HG02852 (cell line): ENCODE measurements around the gene AGK.
"Not testable (repeated sequence)": the region's sequence is repeated elsewhere in the genome, so short reads cannot be mapped to it uniquely, and the experiment has no call there.

ENCODE experiments used
- ATAC-seq: cut with Tn5 transposase; IDR thresholded peaks from one replicate; pipeline ENCODE4 v1.9.1; 2021; ENCODE audit warnings: mild to moderate bottlenecking, moderate library complexity; ENCODE audit not compliant: unreplicated experiment

Gene AGK

DNA sequence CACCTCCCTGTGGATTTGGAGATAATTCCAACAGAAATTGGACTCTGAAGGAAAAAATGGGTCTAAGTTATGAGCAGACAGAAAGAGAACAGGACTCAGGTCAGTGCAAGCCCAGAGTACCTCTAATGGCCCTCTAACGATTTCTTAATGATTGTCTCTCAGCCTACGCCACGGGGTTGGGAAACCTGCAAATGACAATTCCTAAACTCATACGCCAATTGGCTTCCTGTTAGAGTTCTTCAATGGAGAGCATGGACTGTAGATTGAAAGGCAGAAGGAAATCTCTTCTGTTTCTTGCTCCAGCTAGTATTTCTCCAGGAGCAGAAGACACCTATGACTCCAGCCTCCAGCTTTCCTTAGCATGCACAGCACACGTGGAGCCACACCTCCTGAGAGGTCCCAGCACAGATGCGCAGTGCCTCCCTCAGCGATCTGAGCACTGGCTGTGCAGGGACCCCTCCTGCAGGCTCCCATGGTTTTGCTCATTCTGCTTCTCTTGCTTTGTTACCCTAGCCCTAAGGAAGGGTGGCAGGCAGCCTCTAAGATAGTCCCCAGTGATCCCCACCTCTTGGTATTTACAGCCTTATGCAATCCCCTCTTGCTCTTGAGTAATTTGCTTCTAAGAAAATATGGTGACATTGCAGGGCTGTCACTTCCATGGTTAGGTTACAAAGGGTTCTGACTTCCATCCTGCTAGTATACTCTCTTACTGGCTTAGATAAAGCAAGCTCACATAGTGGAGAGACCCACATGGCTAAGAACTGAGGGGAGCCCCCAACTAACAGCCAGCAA lies 120.7 kb downstream of the AGK start:
- no peak for ATAC-seq

DNA sequence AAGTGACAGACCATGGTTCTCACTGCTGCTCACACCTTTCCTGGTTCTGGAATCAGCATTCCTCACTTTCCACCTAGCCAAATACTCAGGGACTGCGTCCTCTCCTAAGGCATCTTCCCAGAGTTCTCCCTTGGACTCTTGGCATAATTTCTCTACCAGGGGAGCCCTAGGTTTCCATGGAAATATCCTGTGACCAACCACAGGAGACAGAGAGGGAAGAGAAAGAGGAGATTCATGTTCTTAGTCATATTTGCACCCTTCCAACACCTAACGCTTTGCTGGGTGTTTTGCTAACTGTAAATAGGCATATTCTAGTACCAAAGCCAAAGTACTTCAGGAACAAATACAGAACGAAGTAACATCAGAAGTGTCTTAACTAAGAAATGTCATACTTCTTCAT lies 122.1 kb downstream of the AGK start:
- no peak for ATAC-seq

DNA sequence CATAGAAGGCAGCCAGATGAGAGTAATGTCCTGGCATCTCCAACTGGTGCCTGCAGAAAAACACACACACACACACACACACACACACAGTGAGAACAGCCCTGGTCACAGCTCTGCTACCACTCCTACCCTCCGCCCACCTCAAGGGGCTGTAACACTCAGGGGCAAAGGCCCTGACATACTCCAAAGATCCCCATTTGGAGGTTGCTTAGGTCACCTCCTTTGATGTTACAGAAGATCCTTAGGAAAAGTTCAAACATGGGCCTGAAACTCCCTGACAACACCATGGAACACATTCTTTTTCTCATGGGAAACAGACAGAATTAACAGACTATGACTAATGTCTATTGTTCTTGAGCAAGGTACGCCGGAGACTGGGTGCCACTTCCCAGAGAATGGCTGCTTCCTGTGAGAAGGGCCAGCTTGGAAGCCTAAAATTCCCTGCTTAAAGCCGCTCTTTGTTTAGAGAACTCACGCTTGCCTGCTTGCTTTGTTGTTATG lies 123.0 kb downstream of the AGK start:
- ATAC-seq: no peak

DNA sequence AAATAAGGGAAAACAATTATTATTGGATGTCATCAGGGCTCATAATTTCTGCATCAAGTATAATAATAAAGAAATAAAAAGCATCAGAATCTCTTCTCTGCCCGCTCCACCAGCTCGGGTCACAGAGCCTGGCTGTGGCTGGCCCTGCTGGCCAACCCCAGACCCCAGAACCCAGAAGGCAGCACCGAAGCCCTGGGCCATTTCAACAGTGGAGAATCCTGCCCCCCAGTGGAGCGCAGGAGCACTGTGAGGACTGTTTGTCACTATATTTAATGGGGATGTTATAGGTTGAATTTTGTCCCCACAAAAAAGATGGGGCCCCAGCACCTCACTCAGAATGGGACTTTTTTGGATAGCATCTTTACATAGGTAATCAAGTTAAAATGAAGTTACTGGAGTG lies 123.5 kb downstream of the AGK start:
- no peak for ATAC-seq

DNA sequence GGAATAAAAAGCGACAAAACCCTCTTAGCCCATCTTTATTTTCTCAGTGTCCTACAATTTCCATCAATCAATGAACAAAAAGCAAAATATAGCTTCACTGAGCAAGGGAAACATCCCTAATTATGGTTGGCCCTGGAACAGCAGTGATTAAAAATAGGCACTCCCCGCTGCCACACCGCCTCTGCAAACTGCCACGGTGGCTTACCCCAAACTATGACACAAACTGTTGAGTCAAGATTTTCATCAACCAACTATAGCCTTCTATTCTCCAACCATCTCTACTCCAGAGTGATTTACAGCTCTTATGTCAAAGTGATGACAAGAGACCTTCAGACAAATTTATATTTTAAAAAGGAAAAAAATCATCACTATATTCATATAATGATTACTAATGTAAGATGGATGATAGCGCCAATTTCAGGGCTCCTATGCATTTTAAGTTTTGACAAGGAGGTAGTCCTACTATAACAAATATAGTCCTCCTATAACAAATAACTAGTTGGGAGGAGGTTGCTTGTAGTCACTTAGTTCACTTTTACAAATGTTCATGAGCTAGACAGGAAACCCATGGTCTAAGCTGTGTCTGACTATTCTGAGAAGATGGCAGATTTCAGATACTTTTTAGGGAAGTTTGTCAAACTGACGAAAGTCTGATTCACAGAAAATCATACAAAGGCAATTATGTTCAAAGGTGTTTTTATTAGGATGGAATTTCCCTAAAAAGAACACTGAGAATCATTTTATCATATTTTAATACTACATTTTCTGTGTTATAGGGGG lies 124.4 kb downstream of the AGK start:
- no peak for ATAC-seq

DNA sequence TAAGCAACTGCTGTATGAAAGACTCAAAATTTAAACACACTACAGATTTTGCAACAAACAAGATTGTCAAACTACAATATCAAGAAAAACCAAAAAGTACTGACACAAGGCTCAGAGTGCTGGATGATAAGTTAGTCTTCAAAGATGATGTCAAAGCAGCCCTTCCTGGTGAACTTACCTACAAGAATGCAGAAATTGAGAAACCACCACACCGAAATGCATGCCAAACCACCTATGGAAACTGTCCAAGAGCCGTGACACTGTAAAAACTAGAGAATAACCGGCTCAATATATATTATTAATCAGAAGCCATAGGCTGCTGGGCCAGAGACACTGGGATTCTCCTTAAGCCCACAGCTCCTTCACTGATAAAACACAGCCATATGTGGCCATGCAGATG lies 125.4 kb downstream of the AGK start:
- no peak for ATAC-seq

DNA sequence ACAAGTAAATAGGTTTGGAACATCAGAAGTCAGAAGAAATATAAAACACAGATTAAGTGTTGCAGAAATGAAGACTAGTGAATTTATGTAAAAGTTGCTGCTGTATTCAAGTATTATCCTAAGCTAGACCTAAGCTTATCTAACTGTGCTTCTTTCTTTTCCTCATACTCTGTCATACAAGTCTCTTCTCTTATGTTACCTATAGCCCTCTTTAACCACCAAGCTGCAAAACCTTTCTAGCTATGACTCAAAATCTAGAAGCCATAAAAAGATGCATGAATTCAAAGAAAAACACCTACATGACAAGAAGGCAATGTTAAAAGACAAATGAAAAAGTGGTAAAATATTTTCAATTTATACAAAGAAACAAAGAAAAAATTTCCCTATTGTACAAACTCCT lies 127.8 kb downstream of the AGK start:
- peak; percentile 88 for ATAC-seq

DNA sequence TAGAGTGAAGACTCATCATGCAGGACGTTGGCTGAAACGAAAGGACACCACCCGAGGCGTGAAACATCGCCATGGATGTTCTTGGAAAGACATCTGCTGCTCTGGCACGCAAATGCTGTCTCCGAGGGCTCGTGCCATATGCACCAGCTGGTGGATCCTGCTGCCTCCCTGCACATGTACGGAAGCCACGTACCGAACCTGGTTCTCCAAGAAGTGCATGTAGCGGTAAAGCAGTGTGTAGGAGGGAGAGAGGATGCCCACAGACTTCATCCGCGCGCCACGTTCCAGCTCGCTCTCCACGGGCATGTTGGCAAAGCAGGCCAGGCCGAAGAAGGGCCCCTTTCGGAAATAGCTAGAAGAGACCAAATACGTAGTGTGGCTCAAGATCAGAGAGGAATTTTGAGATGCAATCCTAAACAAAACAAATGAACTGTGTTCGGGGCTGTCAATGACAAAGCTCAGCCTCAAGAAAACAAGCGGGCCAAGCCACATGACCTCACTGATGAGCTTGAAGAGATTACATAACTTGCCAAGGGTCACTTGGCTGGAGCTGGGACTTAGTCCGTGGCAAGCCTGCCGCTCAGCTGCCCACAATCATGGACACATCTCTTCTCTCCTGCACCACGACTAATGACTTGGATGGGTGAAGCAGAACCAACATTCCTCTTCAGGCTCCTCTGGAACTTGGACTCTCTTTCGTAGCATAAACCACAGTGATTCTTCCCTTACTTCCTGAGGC lies 134.2 kb downstream of the AGK start:
- no peak for ATAC-seq

DNA sequence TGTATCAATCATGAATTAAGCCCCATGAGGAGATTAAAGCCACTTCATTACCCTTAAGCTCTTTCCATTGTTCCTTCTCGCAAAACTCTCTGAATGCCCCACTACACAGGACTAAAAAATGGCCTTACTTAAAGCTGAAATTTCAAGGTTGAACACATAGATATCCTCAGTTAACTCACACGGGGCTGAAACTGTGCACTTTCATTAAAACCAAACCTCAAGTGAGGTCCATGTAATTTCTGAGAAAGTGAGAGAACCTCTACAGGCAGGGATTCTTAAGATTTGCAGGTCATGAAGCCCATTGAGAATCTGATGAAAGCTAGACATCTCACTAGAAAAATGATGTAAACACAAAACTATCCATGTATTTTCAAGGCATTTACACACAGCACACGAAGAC lies 134.9 kb downstream of the AGK start:
- ATAC-seq: no peak

DNA sequence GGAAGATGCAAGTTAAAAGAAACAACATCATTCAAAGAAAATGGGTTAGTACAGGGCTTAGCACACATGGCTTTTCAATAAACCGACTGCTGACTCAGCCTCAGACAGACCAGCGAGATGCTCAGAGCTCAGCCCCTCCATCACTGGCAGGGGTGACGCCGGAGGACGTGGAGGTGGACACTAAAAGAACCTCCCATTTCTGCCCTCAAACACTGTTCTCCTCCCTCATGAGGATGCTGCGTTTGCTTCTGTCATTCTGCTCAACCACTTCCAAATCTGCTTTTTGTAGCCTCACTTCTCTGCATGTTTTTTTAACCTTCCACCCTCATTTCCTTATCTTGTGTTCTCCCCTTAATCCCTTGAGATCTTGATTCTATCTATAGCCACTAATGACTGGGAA lies 135.5 kb downstream of the AGK start:
- ATAC-seq: no peak

DNA sequence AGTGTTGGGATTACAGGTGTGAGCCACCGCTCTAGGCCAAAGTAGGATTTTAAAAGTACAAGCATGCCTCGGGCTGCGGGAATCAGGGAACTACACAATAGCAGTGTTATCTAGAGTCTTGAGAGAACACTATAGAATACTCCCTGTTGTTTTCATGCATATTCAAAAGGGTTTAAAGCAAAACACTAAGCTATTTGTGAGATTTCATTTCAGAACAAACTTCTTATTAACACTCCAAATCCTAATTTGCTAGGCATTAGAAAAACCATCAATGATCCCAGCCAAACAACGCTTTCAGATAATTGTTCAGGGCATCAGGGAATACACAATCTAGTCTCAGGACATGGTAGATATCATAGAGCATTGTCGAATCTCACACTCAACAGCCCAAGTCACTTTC lies 136.8 kb downstream of the AGK start:
- ATAC-seq: no peak

DNA sequence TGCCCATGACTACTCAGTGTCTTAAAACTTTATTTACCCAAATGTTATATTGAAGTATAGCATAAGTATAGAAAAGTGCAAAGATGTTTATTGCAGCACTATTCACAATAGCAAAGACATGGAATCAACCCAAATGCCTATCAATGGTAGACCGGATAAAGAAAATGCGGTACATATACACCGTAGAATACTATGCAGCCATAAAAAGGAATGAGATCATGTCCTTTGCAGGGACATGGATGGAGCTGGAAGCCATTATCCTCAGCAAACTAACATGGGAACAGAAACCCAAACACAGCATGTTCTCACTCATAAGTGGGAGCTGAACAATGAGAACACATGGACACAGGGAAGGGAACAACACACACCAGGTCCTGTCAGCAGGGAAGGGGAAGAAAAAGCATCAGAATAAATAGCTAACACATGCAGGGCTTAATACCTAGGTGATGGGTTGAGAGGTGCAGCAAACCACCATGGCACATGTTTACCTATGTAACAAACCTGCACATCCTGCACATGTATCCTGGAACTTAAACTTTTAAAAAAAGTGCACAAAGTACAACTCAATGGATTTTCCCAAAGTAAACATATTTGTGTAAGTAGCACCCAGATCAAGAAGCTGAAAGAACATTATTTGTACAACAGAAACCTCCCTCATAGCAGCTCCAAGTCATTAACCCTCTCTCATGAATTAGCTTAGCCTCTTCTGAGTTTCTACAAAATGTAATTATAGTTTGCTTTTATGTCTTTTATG lies 138.0 kb downstream of the AGK start:
- ATAC-seq: not testable (repeated sequence)

DNA sequence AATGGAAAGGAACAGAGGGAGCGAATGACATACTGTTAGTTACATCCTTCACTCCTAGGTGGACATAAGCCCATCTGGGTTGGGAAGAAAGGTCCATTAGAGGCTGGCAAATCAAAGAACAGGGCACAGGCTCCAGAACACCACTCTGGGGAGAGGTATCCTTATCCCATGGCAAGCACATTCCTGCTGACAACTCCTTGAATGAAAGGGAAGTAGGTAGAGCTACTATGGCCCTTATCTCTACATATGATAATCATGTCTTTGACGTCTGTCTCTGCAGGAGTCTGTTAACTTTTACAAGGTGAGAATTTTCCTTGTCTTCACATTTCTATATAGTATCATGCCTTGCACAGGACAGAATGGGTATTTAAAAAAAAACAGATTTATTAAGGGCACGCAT lies 140.3 kb downstream of the AGK start:
- no peak for ATAC-seq

DNA sequence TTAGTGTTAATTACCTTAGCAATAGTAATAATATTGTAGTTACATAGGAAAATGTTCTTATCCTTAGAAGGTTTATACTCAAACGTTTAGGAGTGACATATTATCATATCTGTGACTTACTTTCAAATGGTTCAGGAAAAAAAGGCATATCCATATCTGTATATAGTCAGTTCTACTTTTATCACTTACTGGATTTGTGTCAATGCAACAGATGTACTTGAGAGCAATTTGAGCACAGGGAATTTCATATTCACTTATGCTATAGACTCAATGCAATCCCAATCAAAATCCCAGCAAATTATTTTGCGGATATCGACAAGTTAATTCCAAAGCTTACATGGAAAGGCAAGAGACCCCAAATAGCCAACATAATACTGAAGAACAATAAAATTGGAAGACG lies 140.8 kb downstream of the AGK start:
- ATAC-seq: no peak

DNA sequence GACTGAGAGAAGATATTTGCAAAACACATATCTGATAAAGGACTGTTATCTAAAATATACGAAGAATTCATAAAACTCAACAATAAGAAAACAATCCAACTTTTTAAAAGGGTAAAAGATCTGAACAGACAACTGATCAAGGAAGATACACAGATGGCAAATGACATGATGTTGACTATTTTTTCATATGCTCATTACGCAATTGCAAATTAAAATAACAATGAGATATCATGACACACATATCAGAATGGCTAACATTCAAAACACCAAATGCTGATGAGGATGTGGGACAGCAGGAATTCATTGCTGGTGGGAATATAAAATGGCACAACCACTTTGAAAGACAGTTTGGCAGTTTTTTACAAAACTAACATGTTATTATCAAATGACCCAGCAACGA lies 141.9 kb downstream of the AGK start:
- no peak for ATAC-seq

DNA sequence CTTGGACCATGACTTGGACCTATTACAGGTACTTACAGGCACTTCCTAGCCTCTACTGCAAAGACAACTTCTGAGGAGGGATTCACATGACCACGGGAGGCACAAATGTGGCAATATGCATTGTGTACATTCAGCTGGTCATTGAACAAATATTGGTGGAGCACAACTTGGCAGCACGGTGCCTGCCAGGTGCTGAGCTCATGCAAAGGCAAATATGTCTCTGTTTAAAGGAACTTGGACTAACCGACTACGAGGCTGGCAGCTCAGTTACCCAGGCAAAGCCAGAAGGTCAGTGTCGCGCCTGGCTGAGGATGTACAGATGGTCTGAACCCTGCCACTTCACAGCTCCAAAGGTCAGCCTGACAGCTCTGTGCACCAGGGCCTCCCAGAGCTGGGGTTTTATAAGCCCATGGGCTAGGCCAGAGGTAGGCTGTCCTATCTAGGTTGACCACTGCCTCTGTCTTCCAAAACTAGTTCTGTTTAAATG lies 144.6 kb downstream of the AGK start:
- no peak for ATAC-seq

DNA sequence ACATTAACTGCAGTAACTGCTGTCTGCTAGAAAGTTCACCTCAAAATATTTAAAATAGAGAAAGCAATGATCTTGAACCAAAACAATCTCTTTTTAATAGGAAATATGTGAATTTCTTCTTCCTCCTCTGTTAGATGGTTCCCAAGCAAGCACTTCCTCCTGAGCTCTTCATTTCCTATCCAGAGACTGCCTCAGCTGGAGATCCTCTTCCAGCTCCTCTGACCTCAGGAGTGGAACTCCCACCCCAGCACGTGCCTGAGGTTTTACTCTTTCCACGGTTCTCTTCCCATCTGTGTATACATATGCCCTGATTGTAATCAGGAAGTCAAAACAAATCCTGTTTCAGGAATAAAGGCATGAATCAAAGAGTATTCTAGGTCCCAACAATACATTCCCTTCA lies 145.1 kb downstream of the AGK start:
- ATAC-seq: no peak

DNA sequence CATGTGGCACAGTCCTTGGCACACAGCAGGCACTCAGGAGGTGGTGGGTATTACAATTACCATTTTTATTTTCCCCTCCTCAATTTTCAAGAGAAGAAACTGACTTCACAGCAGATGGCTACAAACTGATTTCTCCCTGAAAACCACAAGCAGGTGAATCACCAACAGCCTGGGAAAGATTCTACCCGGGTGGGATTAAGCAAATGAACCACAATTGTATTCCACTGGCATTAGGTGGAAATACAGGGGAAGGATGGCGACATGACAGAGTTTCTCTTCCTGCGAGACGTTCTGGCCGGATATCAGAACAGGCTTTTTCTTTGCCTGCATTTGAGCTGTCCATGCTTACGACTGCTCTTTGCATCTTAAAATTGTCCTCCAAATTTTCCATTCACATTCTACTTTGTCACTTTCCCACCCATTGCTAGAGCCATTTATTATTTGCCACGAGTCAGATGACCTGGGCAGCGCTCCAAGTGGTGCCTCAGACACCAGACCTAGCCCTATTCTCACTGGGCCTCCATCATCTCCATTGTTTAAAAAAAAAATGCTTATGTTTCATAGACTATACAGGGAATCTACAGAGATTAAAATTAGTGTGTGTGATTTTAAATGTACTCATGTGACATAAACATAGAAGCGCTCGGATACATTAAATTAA lies 146.1 kb downstream of the AGK start:
- no peak for ATAC-seq

DNA sequence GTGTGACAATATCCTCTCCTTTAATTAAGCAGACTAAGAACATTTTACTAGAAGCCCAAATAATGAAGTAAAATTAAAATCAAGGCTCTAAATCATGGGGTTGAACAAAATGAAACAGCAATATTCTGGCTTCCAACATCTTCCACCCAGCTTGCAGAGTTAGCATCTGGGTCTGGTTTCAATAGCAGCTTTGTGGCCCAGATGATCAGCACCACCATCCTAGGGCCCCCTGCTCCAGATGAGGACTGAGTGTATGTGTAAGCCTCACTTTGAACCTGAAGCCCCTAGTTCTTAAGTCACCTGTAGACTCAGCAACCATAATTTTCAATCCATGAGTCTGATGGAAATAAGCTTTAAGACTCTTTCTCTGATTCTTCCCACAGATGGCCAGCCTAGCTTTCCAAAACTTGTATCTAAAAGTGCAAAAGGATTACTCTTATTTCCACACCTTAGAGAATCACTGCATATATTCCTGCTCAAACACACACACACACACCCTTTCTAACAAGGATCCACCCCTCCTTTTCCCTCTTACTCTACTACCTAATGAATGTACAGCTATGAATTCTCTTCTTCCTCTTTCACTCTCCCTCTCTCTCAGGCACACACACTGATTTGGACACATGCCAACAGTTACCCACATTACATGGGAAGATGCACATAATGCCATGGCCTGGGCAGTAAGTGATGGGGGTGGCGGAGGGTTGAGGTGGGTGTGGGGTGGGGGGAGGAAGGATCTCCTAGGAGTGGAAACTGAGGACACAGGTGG lies 147.2 kb downstream of the AGK start:
- ATAC-seq: no peak
